Parathyroid adenoma (tissue), 2 donors: ENCODE measurements around the gene CHAC1.

Experiments
- H2AFZ ChIP-seq: fragments of 300-600 bp; sonication (generic); one replicate; pipeline ENCODE4 v1.7.0; 2017; ENCODE audit warnings: antibody characterized with exemption, mild to moderate bottlenecking
- H3K27ac ChIP-seq: fragments of 300-600 bp; sonication (generic); one replicate; pipeline ENCODE4 v1.7.0; 2017
- H3K27me3 ChIP-seq: fragments of 300-600 bp; sonication (generic); one replicate; pipeline ENCODE4 v1.7.0; 2017; ENCODE audit warnings: low read length; ENCODE audit not compliant: control insufficient read depth, insufficient read depth
- H3K36me3 ChIP-seq: fragments of 300-600 bp; sonication (generic); one replicate; pipeline ENCODE4 v1.7.0; 2017; ENCODE audit warnings: low read length; ENCODE audit not compliant: control insufficient read depth, insufficient read depth
- H3K4me1 ChIP-seq: fragments of 300-600 bp; sonication (generic); one replicate; pipeline ENCODE4 v1.7.0; 2017; ENCODE audit warnings: control low read depth
- H3K4me2 ChIP-seq: fragments of 300-600 bp; sonication (generic); one replicate; pipeline ENCODE4 v1.7.0; 2017; ENCODE audit warnings: low read length
- H3K4me3 ChIP-seq: fragments of 300-600 bp; sonication (generic); one replicate; pipeline ENCODE4 v1.7.0; 2017; ENCODE audit warnings: low read depth, low read length
- H3K79me2 ChIP-seq: fragments of 300-600 bp; sonication (generic); one replicate; pipeline ENCODE4 v1.7.0; 2017; ENCODE audit warnings: control low read depth
- H3K9ac ChIP-seq: fragments of 300-600 bp; sonication (generic); one replicate; pipeline ENCODE4 v1.7.0; 2017; ENCODE audit warnings: mild to moderate bottlenecking
- H3K9me3 ChIP-seq: fragments of 300-600 bp; sonication (generic); one replicate; pipeline ENCODE4 v1.7.0; 2017; ENCODE audit warnings: low read length; ENCODE audit not compliant: control insufficient read depth
- CTCF ChIP-seq: fragments of 300-600 bp; sonication (generic); IDR thresholded peaks from one replicate; pipeline ENCODE4 v1.7.0; 2017; ENCODE audit warnings: antibody characterized with exemption, mild to moderate bottlenecking
- donor health status: primary hyperparathyroidism.

Gene CHAC1

GRCh38 chr15:40917585-40917984, 35.7 kb upstream of the CHAC1 start:
- H3K36me3 ChIP-seq, result no peaks in the 10 kb centered on the region
- H3K79me2 ChIP-seq, result no peaks in the 10 kb centered on the region
- no peak overlapping the region for H3K27ac ChIP-seq
- H3K4me1 ChIP-seq, result no peaks in the 10 kb centered on the region
- H3K27me3 ChIP-seq, result no peaks in the 10 kb centered on the region
- H3K4me3 ChIP-seq, result no peak overlapping the region
- TF ChIP-seq CTCF, result no peak
- no peak overlapping the region for H2AFZ ChIP-seq
- no peaks in the 10 kb centered on the region for H3K9me3 ChIP-seq
- no peak overlapping the region for H3K4me2 ChIP-seq
- no peak overlapping the region for H3K9ac ChIP-seq

DNA sequence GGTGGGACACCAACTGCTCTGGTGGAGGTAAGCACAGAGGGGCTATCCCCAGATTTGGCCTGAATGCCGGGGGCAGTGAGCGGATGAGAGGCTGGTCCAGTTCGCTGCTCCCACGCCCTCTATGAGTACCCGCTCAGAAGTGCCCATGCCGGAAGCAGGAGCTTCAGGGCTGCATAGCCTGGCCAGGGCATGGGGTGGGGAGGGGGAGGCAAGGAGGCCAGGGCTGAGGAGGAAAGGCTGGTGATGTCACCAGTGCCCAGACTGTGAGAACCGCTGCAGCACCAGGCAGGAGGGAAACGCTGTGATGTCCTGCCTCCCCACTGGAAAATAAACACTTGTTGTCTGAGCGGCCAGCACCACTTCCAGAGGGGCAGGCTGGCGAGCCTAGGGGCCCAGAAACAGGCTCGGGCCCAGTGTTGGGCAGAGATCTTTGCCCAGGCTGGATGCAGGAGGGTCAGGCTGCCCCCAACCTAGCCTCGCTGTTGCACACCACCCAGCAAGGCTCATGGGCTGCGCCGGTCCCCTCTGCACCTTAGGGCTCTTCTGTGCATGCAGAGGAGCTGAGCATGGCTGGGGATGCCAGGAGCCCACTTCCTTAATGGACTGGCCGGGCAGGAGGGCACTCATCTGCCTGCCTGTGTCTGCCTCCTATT, 35.0 kb upstream of the CHAC1 start:
- H3K27ac ChIP-seq, result no peak overlapping the region
- no peaks in the 10 kb centered on the region for H3K79me2 ChIP-seq
- H3K36me3 ChIP-seq, result no peaks in the 10 kb centered on the region
- no peak overlapping the region for H3K4me3 ChIP-seq
- no peaks in the 10 kb centered on the region for H3K27me3 ChIP-seq
- no peaks in the 10 kb centered on the region for H3K9me3 ChIP-seq
- H2AFZ ChIP-seq, result no peak overlapping the region
- H3K4me1 ChIP-seq, result no peaks in the 10 kb centered on the region
- no peak overlapping the region for H3K9ac ChIP-seq
- no peak overlapping the region for H3K4me2 ChIP-seq
- no peak for TF ChIP-seq CTCF

- TF ChIP-seq CTCF, result no peak
- Histone ChIP-seq H3K36me3 (no peaks in the 10 kb centered on the region), H3K27me3 (no peaks in the 10 kb centered on the region), H3K27ac (no peak overlapping the region), H3K9ac (no peak overlapping the region), H3K4me2 (no peak overlapping the region), H3K9me3 (no peaks in the 10 kb centered on the region), H2AFZ (no peak overlapping the region), H3K79me2 (no peaks in the 10 kb centered on the region), H3K4me3 (no peak overlapping the region), H3K4me1 (no peaks in the 10 kb centered on the region)
Measured at GRCh38 chr15:40918799-40919392, 34.4 kb upstream of the CHAC1 start.

GRCh38 chr15:40921949-40922607, 31.2 kb upstream of the CHAC1 start:
- Histone ChIP-seq H3K79me2 (no peaks in the 10 kb centered on the region), H3K9me3 (no peaks in the 10 kb centered on the region), H3K27me3 (peaks cover 2% of the 10 kb centered on the region), H3K4me2 (no peak overlapping the region), H3K4me1 (no peaks in the 10 kb centered on the region), H3K27ac (no peak overlapping the region), H3K9ac (no peak overlapping the region), H3K36me3 (no peaks in the 10 kb centered on the region), H2AFZ (no peak overlapping the region), H3K4me3 (no peak overlapping the region)
- no peak for TF ChIP-seq CTCF
